ENCODE data around the gene APP. TPM values are rescaled to one million over a fixed set of nuclear protein-coding genes. Genes with fewer than 3 reads are reported as not detected.

APP gene
- total RNA-seq, 1 donor = 404 TPM

GRCh38 chr21:26112975-26113374 lies 57.6 kb downstream of the APP start:
- DNase-seq (ENCODE audit: low read depth) = no peak
- H3K4me3 ChIP-seq (ENCODE audit: low read depth, low read length) = no peak overlapping the region
- no peak for TF ChIP-seq CTCF (IDR thresholded peaks at IDR 0.05; ENCODE audit: insufficient read depth, low read length)

GRCh38 chr21:26112127-26112742 lies 58.3 kb downstream of the APP start:
- no peak overlapping the region for H3K4me3 ChIP-seq (ENCODE audit: low read depth, low read length)
- no peak for TF ChIP-seq CTCF (IDR thresholded peaks at IDR 0.05; ENCODE audit: insufficient read depth, low read length)
- peak; percentile 29 for DNase-seq (ENCODE audit: low read depth)

- DNase-seq (ENCODE audit: low read depth) = no peak
- TF ChIP-seq CTCF (IDR thresholded peaks at IDR 0.05; ENCODE audit: insufficient read depth, low read length) = no peak
- H3K4me3 ChIP-seq (ENCODE audit: low read depth, low read length) = no peak overlapping the region
These were observed 59.9 kb downstream of the APP start for GRCh38 chr21:26110715-26111114.

GRCh38 chr21:26107429-26107828 lies 63.1 kb downstream of the APP start:
- DNase-seq (ENCODE audit: low read depth) = no peak
- TF ChIP-seq CTCF (IDR thresholded peaks at IDR 0.05; ENCODE audit: insufficient read depth, low read length) = no peak
- no peak overlapping the region for H3K4me3 ChIP-seq (ENCODE audit: low read depth, low read length)

- no peak overlapping the region for H3K4me3 ChIP-seq (ENCODE audit: low read depth, low read length)
- DNase-seq (ENCODE audit: low read depth) = no peak
- TF ChIP-seq CTCF (IDR thresholded peaks at IDR 0.05; ENCODE audit: insufficient read depth, low read length) = no peak
These were observed 64.0 kb downstream of the APP start for GRCh38 chr21:26106562-26106961.

- H3K4me3 ChIP-seq (ENCODE audit: low read depth, low read length) = no peak overlapping the region
- no peak for TF ChIP-seq CTCF (IDR thresholded peaks at IDR 0.05; ENCODE audit: insufficient read depth, low read length)
- no peak for DNase-seq (ENCODE audit: low read depth)
These were observed 64.8 kb downstream of the APP start for GRCh38 chr21:26105819-26106218.

- no peak overlapping the region for H3K4me3 ChIP-seq (ENCODE audit: low read depth, low read length)
- no peak for TF ChIP-seq CTCF (IDR thresholded peaks at IDR 0.05; ENCODE audit: insufficient read depth, low read length)
- DNase-seq (ENCODE audit: low read depth) = no peak
These were observed 70.0 kb downstream of the APP start for GRCh38 chr21:26100573-26100972.
